GM21360 (cell line): ENCODE measurements around the gene ARHGAP23.
"Not testable (repeated sequence)": the region's sequence is repeated elsewhere in the genome, so short reads cannot be mapped to it uniquely, and the experiment has no call there.

Source experiments
- ATAC-seq: cut with Tn5 transposase; IDR thresholded peaks from one replicate; pipeline ENCODE4 v1.9.1; 2021; ENCODE audit warnings: mild to moderate bottlenecking, moderate library complexity; ENCODE audit not compliant: unreplicated experiment

The ARHGAP23 gene

GRCh38 chr17:38485146-38485468, 56.8 kb downstream of the ARHGAP23 start:
- no peak for ATAC-seq

GRCh38 chr17:38485681-38486298, 57.5 kb downstream of the ARHGAP23 start:
- not testable (repeated sequence) for ATAC-seq

DNA sequence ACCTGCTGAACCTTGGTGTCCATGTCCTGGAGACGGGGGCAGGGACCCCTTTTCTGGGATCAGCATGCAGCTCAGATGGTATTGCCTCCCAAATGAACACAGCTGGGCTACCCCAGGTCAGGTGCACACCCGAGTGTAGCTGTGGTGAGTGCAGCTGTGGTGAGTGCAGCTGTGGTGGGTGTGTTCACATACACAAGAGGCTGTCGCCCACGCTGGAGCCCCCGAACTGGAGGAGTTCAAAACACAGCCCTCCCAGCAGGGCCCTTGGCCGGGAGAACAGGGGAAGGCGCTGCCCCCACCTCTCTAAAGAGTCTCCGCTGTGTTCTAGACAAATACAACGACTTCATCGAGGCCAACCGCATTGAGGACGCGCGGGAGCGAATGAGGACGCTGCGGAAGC, 61.5 kb downstream of the ARHGAP23 start:
- ATAC-seq: not testable (repeated sequence)

DNA sequence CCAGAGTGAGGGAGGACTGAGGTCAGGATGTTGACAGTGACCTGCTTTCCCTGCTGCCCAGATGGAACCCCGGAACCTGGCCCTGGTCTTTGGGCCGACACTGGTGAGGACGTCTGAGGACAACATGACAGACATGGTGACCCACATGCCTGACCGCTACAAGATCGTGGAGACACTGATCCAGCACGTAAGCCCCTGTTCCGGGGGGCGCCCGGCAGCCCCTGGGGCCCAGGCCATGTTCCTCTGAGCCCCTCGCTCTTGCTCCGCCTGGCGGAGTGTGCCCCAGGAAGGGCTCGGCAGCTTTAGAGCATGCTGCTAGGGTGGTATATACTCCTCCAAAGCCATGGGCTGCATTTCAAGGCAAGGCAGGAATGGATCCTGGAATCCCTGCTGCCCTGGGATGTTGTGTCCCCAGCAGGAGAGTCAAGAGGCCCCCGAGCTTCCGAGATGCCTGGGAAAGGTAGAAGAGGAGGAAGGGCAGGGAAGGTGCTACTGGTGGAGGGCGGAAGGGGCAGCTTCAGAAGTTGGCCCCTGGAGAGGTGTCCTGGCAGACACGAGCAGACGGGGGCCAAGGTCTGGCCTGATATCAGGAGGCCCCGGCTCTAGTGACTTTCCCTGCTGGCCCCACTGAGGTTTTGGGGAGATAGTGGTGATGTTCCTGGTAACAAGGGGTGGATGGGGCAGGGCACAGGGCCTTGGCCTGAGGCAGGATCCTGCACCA, 63.2 kb downstream of the ARHGAP23 start:
- not testable (repeated sequence) for ATAC-seq

- ATAC-seq: not testable (repeated sequence)
These were observed 64.1 kb downstream of the ARHGAP23 start for GRCh38 chr17:38492067-38493040.

- ATAC-seq: not testable (repeated sequence)
These were observed 65.9 kb downstream of the ARHGAP23 start for GRCh38 chr17:38494152-38494551.

DNA sequence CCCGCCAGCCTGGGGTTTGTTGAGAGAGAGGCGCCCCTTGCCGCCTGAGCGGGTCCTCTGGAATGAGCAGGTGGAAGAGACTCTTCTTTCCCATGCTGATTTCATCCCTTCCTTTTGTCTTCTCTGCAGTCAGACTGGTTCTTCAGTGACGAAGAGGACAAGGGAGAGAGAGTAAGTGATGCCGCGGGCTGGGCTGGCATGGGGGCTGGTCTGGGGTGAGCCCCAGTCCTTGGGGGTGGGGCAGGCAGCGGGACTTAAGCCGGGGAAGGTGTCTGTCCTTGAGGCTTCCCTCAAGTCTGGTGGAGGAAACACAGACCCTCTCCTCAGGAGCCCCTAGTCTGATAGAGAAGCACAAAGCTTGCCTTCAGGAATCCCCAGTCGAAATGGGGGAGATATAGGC, 69.4 kb downstream of the ARHGAP23 start:
- ATAC-seq: not testable (repeated sequence)

DNA sequence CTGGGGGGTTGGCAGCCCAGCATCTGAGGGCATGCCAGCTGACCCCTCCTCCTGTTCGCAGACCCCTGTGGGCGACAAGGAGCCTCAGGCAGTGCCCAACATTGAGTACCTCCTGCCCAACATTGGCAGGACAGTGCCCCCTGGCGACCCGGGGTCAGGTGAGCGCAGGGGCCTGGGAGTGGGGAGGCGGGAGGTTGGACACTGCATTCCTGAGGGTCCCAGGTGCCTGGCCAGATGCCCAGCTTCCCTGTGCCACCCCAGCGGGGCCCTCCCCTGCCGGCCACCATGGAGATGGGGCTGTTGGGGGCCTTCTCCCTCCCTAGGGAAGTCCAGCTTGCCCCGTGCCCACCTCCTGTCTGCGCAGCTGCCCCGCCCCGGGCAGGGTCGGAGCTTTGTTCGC, 70.1 kb downstream of the ARHGAP23 start:
- ATAC-seq: no peak

DNA sequence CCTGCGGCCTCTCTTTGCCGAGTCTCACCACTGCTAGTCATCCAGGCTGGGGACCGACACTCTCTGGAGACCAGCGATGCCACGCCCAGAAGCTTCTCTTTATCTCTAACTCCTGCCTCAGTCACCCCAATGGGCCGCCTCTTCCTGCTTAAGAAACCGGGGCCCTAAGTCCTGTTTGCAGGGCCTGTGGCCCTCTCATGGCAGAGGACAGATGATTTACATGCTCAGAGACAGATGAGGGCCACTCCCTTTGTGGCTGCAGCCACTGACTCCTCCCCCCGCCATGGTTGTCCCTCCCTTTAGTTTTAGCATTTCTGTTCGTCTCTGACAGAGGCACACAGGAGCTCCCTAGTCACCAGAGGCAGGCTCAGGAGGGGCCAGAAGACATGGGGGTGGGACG, 71.0 kb downstream of the ARHGAP23 start:
- ATAC-seq: not testable (repeated sequence)

- not testable (repeated sequence) for ATAC-seq
These were observed 73.5 kb downstream of the ARHGAP23 start for GRCh38 chr17:38501718-38502117.

DNA sequence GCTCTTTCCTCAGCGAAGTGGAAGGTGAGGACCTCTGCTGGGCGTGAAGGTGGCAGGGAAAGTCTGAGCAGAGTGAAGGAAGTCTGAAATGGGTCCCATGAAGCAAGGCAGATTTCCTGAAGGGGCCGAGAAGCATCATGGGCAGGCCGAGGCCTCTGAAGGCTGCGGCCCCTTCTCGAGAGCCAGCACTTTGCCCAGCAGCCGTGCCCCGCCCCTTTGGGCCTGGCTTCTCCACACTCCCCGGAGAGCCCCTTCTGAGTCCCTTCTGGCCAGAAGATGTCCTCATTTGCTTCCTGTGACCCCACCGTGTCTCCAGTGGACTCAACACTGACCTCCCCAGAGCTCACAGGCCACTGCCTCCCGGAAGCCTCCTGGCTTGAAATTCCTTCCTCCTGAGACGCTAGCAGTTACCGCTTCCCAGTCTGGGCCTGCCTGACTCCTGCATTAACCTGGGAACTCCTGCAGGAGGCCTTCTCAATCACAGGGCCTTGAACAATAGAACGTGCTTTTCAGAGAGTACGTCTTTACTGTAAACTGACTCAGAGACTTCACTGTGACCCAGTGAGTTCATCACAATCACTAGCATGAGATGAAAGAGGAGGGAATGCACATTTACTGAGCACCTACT, 75.1 kb downstream of the ARHGAP23 start:
- not testable (repeated sequence) for ATAC-seq

GRCh38 chr17:38504216-38504615, 76.0 kb downstream of the ARHGAP23 start:
- ATAC-seq: no peak

DNA sequence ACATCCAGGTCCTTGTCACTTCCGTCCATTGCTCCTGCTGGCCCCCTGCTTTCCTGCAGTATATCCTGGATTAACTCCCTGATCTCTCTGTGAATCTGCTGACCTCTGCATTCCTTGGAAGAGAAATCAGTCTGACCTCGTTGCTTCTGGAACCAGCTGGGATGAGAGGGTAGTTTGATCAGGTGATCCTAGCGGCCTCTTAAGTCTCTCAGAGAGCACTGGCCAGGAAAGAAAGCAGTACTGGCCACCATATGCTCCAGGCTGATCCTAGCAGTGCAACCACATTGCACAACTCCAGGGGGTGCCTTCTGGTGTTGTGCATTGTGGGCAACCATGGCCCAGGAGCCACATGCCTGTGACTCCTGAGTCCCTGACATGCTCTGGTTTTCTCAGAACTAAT, 79.2 kb downstream of the ARHGAP23 start:
- ATAC-seq: no peak

DNA sequence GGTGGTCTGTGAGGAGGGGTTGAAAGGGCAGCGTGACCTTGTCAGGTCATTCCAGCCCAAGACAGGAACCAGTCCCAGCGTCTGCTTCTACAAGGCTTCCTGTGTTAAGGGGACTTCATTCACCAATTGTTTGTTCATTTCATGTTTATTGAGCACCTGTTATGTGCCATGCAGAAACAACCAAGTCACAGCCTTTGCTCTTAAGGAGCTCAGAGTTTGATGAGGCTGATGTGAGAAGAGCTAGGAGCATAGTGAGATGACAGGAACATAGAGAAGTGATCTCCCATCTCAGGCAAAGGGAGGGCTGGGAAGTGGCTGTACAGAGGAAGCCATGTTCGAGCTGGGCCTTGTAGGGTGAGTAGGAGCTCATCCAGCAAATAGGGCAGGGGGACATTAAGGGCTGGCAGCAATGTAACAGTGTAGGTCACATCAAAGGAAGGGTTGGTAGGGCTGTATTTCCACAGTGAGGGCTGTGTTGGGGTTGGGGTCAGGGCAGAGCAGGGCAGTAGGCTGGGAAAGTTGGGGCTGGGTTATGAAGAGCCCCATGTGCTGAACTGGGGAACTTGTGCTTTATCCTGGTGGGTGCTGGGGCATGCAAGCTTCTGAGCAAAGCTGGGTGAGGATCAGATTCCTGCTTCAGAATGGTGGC, 79.8 kb downstream of the ARHGAP23 start:
- ATAC-seq: no peak

DNA sequence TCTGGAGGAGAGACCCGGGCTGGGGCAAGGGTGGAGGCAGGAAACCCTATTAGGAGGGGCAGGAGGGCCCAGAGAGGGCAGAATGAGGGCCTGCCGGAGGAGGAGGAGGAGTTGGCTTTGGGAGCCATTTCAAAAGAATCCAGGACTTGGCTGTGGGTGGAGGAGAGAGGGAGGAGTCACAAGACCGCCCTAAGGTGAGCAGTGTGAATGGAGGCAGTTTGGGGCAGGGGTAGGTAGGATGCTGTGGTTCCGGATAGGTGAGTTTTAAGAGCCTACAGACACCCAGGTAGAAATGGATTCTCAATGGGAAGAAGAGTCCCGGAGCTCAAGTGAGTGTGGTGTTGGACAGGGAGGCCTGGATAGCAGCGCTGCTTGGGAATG, 80.3 kb downstream of the ARHGAP23 start:
- ATAC-seq: no peak

DNA sequence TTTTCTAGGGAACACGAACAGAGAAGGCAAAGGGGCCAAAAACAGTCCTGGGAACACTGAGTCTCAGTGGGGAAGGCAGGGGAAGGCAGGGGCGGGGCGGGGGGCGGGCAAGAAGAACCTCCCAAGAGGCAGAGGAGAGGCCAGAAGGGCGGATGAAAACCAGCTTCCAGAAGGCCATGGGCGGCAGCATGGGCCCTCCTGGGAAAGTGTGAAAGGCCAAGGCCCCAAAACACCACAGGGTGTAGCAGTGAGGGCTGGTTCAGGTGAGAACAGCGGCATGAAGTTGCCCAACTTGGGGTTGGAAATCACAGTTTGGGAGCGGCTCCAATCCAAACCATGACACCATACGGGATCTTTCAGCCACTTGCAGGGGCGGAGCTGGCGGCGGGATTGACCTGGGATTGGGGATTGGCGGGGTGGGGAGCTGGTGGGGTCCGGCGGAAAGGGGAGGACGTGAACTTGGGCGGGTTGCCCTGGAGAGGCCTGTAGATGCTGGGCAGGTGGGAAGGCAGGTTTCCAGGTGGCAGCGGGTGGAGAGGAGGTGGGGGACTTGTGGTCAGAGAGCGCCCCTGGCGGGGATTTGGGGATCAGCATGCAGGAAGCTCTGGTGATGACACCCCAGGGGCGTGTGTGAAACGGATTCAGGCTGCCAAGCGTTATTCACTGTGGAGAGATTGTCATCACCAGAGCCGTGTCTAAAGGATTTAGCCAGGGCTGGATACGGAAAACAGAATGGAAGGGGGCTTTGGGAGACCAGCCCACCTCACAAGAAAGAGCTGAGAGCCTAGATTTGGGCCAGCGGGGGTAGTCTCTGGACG, 80.9 kb downstream of the ARHGAP23 start:
- ATAC-seq: no peak

DNA sequence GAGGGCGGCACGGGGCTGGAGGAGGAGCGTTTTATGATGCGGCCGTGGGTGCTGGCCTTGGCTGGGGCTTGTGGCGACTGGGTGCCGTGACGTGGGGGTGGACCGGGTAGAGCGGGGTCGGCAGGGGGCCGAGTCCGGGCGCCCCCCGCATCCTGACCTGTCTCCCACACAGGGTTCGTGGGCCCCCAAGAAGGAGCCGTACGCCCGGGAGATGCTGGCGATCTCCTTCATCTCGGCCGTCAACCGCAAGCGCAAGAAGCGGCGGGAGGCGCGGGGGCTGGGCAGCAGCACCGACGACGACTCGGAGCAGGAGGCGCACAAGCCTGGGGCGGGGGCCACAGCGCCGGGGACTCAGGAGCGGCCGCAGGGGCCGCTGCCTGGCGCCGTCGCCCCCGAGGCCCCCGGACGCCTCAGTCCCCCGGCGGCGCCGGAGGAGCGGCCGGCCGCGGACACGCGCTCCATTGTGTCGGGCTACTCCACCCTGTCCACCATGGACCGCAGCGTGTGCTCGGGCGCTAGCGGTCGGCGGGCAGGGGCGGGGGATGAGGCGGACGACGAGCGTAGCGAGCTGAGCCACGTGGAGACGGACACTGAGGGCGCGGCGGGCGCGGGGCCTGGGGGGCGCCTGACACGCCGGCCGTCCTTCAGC, 81.6 kb downstream of the ARHGAP23 start:
- no peak for ATAC-seq

- no peak for ATAC-seq
These were observed 82.3 kb downstream of the ARHGAP23 start for GRCh38 chr17:38510421-38511149.
